Measurements from ENCODE around the gene CDK5. TPM values are rescaled to one million over a fixed set of nuclear protein-coding genes. Genes with fewer than 3 reads are reported as not detected.
"Not testable (repeated sequence)": the region's sequence is repeated elsewhere in the genome, so short reads cannot be mapped to it uniquely, and the experiment has no call there.

CDK5 gene
- polyA plus RNA-seq, 1 donor from 2014 or later = 88.3 TPM

- H3F3A ChIP-seq (ENCODE audit: insufficient read depth, low read length, poor library complexity, severe bottlenecking) = no peaks in the 10 kb centered on the region
- H4K20me1 ChIP-seq (ENCODE audit: insufficient read depth) = no peaks in the 10 kb centered on the region
- H3K79me2 ChIP-seq (replicated peaks; ENCODE audit: insufficient read depth, low read length) = peaks cover 3% of the 10 kb centered on the region
- H3K4me3 ChIP-seq (ENCODE audit: low read length) = peak within 1 kb of the TSS; percentile 78
- no peaks in the 10 kb centered on the region for H3K36me3 ChIP-seq (ENCODE audit: insufficient read depth, low read length)
- TF ChIP-seq SMC3 (conservative IDR thresholded peaks at IDR 0.05; ENCODE audit: poor library complexity) (peak; percentile 60), TAF1 (IDR thresholded peaks at IDR 0.05; ENCODE audit: low read depth) (no peak), POLR2AphosphoS5 (IDR thresholded peaks at IDR 0.05) (peak; percentile 89), CTCF (IDR thresholded peaks at IDR 0.05; ENCODE audit: poor library complexity, severe bottlenecking) (peak; percentile 67), MXI1 (conservative IDR thresholded peaks at IDR 0.05; ENCODE audit: poor library complexity, severe bottlenecking) (peak; percentile 92), EZH2 (IDR thresholded peaks at IDR 0.05; ENCODE audit: borderline replicate concordance, insufficient read depth, low read length, poor library complexity, severe bottlenecking) (no peak), EP300 (conservative IDR thresholded peaks at IDR 0.05; ENCODE audit: poor library complexity, severe bottlenecking) (peak; percentile 33), RAD21 (conservative IDR thresholded peaks at IDR 0.05) (no peak)
- TF ChIP-seq, protein P1, sequence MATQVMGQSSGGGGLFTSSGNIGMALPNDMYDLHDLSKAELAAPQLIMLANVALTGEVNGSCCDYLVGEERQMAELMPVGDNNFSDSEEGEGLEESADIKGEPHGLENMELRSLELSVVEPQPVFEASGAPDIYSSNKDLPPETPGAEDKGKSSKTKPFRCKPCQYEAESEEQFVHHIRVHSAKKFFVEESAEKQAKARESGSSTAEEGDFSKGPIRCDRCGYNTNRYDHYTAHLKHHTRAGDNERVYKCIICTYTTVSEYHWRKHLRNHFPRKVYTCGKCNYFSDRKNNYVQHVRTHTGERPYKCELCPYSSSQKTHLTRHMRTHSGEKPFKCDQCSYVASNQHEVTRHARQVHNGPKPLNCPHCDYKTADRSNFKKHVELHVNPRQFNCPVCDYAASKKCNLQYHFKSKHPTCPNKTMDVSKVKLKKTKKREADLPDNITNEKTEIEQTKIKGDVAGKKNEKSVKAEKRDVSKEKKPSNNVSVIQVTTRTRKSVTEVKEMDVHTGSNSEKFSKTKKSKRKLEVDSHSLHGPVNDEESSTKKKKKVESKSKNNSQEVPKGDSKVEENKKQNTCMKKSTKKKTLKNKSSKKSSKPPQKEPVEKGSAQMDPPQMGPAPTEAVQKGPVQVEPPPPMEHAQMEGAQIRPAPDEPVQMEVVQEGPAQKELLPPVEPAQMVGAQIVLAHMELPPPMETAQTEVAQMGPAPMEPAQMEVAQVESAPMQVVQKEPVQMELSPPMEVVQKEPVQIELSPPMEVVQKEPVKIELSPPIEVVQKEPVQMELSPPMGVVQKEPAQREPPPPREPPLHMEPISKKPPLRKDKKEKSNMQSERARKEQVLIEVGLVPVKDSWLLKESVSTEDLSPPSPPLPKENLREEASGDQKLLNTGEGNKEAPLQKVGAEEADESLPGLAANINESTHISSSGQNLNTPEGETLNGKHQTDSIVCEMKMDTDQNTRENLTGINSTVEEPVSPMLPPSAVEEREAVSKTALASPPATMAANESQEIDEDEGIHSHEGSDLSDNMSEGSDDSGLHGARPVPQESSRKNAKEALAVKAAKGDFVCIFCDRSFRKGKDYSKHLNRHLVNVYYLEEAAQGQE (IDR thresholded peaks at IDR 0.05; ENCODE audit: borderline replicate concordance) = peak; percentile 24
- H3K9ac ChIP-seq (ENCODE audit: low read length) = peak within 1 kb of the TSS; percentile 81
- peak within 1 kb of the TSS; percentile 67 for H3K4me2 ChIP-seq (ENCODE audit: low read length)
- peak within 1 kb of the TSS; percentile 87 for H3K27ac ChIP-seq (ENCODE audit: low read length)
- H3K27me3 ChIP-seq (ENCODE audit: insufficient read depth, low read depth, low read length) = no peaks in the 10 kb centered on the region
- H3K9me3 ChIP-seq (ENCODE audit: low read length) = no peaks in the 10 kb centered on the region
- no peaks in the 10 kb centered on the region for H3K9me2 ChIP-seq (ENCODE audit: insufficient read depth, low read length)
- H2AFZ ChIP-seq (ENCODE audit: low read depth, low read length) = peak within 1 kb of the TSS; percentile 68
Measured at GRCh38 chr7:151028131-151028947, 29.4 kb downstream of the CDK5 start, which contains the start of gene ABCB8. Gene ABCB8 (plus strand): TSS chr7:151028450. CDS start chr7:151028516, 66 bp downstream.

- peak overlapping the region; percentile 69 for H3K9ac ChIP-seq (ENCODE audit: low read length)
- not testable (repeated sequence) for H3K36me3 ChIP-seq (ENCODE audit: insufficient read depth, low read length); H3K9me3 ChIP-seq (ENCODE audit: low read length); H3F3A ChIP-seq (ENCODE audit: insufficient read depth, low read length, poor library complexity, severe bottlenecking); H4K20me1 ChIP-seq (ENCODE audit: insufficient read depth); H3K27me3 ChIP-seq (ENCODE audit: insufficient read depth, low read depth, low read length); H3K9me2 ChIP-seq (ENCODE audit: insufficient read depth, low read length); H3K79me2 ChIP-seq (replicated peaks; ENCODE audit: insufficient read depth, low read length)
- H3K4me2 ChIP-seq (ENCODE audit: low read length) = peak overlapping the region; percentile 67
- peak overlapping the region; percentile 78 for H3K4me3 ChIP-seq (ENCODE audit: low read length)
- H2AFZ ChIP-seq (ENCODE audit: low read depth, low read length) = peak overlapping the region; percentile 56
- H3K27ac ChIP-seq (ENCODE audit: low read length) = peak overlapping the region; percentile 45
Measured at GRCh38 chr7:151027728-151028130, 30.0 kb downstream of the CDK5 start.

GRCh38 chr7:151026771-151027727 lies 30.6 kb downstream of the CDK5 start:
- H3K27me3 ChIP-seq (ENCODE audit: insufficient read depth, low read depth, low read length); H3K79me2 ChIP-seq (replicated peaks; ENCODE audit: insufficient read depth, low read length); H3K9me2 ChIP-seq (ENCODE audit: insufficient read depth, low read length); H3K9me3 ChIP-seq (ENCODE audit: low read length); H3F3A ChIP-seq (ENCODE audit: insufficient read depth, low read length, poor library complexity, severe bottlenecking); H3K36me3 ChIP-seq (ENCODE audit: insufficient read depth, low read length); H4K20me1 ChIP-seq (ENCODE audit: insufficient read depth): not testable (repeated sequence)
- Histone ChIP-seq H3K9ac (ENCODE audit: low read length) (peak overlapping the region; percentile 69), H3K4me2 (ENCODE audit: low read length) (peak overlapping the region; percentile 67), H2AFZ (ENCODE audit: low read depth, low read length) (peak overlapping the region; percentile 56), H3K27ac (ENCODE audit: low read length) (peak overlapping the region; percentile 45), H3K4me3 (ENCODE audit: low read length) (peak overlapping the region; percentile 78)
